GM21447 (cell line): ENCODE results near the gene ADRB1.

ENCODE experiments used
- ATAC-seq: cut with Tn5 transposase; IDR thresholded peaks from one replicate; pipeline ENCODE4 v1.9.1; 2021; ENCODE audit not compliant: unreplicated experiment

The ADRB1 gene

DNA sequence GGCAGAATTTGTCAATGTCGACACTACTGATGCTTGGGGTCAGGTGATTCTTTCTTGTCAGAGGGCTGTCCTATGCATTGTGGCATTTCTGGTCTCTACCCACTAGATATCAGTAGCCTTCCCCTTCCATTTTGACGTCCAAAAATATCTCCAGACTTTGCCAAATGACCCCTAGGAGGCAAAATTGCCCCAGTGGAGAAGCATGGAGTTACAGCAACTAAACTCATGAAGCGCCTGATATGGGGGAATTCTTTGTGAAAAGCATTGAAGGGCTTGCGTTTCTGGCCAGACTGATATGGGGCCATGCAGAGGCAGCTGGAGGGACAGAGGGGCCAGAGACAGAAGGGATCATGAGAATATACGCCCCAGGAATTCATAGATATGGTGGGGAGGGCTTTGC lies 43.6 kb downstream of the ADRB1 start:
- ATAC-seq, result no peak

DNA sequence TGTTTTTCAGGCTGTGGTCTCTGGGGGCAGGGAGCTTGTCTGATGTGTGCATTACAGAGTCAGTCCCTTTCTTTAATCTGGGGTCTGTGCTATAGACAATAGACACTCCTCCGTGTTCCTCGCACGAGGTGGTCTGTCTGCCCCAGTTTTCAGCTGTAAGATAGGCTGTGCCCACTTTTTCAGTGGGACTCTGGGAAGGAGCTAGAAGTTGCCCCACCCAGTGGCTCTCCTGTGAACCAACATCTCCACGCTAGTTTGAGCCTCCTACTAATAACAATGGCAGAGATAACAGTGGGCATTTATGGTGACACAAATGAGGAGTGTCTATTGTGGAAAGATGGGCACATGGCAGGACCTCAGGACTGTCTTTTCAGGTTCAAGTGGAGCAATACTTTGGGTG lies 44.0 kb downstream of the ADRB1 start:
- ATAC-seq, result no peak

DNA sequence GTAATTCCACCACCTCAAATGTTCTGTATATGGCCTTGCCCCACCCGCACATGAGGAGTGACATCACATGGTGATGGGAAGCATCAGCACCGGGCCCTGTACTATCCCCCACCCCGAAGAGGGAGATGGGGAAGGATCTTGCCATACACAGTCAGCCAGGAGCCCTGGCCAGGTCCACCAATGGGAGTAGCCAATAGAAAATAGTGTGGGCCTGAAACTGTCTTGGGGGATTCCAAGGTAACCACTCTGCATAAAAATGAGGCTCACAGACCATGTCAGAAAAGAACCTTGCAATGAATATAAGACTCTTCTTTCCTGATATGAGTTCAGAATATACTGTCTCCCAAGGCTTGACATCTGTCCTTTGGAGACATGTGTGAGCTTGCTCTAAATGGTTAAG lies 51.1 kb downstream of the ADRB1 start:
- ATAC-seq, result no peak

DNA sequence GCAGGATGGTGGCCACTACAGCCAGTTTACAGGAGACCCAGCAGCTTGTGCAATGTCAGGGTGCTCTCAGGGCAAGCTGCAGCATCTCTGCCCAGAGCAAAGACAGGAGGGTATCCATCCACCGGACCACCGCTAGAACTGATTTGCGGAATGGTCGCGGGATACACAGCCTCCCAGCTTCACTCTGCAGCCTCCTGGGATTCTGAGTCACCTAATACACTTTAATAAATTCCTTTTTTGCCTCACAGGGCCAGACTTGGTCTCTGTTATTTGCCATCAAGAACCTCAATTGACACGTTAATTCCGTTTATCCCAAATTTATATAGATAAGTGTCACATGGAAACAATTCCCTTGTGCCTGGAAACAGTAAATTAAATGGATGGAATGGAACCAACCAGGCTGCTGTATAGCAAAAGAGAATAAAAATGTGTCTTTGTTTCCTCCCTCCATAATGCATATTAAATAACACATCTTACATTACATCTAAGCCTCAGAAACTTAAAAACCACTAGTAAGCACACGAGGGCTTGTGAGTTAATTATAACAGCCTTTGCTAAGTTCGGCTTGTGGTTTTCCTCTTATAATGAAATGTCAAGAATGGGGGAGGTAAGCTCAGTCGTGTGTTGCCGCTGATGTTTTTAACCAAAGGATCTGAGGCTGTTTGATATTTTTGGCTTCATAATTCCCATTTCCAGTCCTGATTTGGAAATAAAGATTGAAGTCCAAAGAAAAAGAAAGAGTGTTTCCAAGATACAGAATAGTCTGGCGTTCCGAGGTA lies 52.1 kb downstream of the ADRB1 start:
- ATAC-seq, result peak; percentile 57
